Activated T-cell treated with anti-CD3 and anti-CD28 coated beads, Interleukin-2, amount 50 U/mL, for 1 hour (primary cell): ENCODE data around the gene CLSTN1.

Experiments used
- DNase-seq: peaks from one replicate; pipeline ENCODE4 v3.0.0-alpha.2; 2020

Gene CLSTN1

DNA sequence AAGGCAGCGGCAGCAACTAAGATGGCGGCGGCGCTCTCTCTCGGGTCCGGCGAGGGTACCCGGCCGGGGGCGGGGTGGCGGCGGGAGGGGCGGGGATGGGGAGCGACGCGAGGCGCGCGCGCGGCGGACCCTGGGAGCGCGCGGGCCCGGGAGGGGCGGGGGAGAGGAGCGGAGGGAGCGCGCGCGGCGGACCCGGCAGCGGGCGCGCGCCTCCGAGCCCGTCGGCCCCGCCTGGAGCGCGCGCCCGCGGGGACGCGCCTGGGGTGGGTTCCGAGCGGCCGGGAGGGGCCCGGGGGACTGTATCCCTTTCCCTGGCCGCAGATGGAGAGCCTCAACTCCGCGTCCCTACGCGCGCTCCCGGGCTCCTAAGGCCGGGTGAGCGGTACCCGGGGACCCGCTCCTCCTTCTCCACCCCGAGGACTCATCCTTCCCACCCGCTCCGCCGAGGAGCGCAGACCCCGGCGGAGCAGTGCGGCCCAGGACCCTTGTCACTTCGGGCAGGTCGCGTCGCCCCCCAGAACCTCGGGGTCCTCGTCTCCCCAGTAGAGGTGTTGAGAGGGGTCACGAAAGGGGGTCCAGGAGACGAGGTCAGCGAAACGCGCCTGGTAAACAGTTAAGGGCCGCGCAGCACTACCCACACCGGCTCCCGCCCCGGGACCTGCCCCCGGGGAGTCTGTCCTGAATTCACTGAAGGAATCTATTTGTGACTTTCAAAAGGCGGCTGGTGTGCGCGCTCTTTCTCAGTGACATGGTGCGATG, at the start of gene CLSTN1:
CLSTN1 (minus strand) TSS at position 23 of the 759 bp plus-strand sequence. CDS start 232 bp downstream, outside the sequence.
- peak; percentile 90 for DNase-seq

DNA sequence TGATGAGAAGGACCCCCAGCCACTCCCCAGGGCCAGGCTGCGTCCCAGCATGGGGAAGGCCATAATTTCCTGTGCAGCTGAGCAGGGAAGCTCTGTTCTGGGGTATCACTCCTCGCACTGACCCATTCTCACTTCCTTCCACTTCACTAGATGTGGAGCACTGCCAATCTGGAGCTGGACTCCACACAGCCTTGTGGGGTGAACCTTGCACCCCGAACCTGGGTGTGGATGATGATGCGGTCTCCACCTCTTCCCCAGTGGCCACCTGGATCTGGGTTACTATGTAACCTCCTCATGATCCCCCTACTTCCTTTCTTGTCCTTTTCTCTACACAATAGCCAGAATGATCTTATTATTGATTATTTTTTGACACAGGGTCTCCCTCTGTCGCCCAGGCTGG, 49.6 kb upstream of the CLSTN1 start:
- no peak for DNase-seq

DNA sequence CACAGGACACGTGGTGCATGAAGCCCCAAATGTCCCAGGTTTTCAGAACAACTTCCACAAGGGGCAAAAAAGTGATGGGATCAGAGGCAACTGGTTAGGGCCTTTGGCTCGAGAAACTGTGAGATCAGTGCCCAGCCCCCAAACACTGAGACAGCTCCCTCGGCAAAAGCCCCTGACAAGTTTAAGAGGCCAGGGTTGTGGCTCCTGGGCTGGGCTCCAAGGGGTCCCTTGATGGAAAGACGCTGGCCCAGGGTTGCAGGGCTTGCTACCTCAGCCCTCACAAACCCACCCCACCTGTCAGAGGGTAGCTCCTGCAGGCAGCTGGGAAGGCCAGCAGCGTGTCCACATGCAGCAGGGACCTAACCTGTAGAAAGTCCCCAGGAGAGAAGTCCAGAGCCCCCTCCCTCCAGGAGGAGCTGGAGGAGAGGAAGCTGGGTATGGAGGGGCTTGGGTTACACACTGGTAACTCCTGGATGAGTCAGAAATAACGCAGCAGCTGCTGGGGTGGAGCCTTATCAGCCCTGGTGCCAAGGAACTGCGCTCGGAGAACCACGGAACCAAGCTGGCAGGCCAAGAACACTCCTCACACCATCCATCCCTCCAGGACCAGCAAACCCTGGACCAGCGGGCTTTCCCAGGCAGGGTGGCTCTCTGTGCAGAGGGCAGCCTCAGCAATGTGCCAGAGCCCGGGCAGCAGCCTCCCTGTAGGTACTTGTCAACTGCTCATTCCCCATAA, 48.8 kb upstream of the CLSTN1 start:
- DNase-seq, result no peak

DNA sequence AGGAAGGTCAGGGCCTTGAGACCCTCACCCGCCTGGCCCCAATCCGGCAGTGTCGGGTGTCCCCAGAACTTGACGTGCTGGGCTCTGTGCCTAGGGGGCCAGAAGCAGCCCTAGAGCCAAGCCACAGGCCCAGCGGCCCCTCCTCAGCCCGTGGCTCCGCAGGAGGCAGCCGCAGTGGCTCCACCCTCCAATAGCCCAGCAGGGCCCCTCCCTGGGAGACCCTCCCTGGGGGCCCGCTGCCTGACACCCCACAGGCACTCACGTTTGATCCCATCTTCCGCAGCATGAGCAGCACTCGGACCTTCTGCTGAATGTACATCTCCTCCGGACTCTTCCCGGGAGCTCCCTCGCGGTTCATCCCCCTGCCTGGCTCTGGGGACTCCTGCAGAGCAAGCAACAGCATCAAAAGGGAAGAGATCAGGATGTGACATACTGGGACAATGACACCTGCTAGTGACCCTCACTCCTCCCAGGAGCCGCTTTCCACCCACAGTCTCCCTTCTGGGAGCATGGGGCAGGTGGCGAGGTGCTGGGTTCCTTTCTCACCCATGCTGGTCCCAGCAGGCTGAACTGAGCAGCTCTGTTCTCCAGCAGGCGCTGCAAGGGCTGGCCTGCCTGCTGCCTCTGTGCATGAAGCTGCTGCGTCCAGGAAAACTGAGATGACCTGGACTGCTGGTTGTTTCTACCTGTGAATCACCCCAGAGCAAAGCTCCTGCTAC, 48.1 kb upstream of the CLSTN1 start:
- no peak for DNase-seq

DNA sequence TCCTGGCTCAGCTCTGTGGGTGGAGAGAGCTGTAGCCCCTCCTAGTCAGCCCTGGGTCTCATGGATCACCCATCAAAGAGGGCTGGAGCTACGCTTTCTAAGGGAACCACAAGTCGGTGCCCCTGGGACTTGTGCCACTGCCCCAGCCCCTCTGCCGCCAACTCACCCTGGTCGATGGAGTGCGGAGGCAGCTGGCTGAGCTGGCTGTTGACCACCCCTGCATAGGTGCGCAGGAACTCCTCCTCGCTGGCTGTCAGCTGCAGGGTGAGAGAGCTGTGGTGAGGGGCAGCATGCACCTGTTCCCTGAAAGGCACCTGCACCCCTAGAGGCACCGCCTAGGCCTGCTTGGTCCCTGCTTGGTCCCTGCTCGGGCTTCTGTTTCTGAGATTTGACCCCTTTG, 47.3 kb upstream of the CLSTN1 start:
- DNase-seq, result no peak

DNA sequence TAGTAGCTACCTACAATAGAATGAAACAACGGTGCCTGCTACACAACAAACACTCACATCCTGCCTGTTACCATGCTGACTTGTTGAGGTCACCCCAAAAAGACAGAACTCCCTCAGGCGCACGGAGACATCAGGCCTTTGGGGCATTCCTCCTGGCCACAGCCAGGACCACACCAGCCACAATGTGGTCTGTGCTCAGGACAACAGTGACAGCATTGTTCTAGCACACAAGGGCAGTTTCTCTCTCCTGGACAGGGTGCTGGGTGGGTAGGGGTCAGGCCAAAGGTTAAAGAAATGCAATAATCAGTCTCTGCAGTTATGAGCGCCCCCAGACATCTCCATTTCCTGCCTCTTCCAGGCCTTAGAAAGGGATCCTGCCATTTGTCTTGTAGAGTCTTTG, 46.8 kb upstream of the CLSTN1 start:
- no peak for DNase-seq

DNA sequence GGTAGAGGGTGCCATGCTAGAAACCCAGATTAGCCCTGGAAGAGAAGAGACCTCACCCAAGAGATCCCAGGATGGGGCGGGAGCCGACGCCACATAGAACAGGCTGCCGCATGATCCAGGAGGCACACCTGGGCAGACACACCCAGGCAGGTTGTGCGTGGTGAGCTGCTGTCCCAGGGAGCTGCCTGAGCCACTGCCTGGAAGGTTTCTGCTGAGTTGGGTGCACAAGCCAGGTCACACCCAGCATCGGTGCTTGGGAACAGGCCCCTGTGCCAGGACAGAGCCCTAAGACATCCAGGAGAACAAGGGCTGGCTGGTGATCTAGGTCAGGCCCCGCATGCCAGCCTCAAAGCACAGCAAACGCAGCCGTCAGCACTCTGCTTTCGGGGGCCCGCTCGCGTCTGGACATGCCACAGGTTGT, 46.1 kb upstream of the CLSTN1 start:
- no peak for DNase-seq

DNA sequence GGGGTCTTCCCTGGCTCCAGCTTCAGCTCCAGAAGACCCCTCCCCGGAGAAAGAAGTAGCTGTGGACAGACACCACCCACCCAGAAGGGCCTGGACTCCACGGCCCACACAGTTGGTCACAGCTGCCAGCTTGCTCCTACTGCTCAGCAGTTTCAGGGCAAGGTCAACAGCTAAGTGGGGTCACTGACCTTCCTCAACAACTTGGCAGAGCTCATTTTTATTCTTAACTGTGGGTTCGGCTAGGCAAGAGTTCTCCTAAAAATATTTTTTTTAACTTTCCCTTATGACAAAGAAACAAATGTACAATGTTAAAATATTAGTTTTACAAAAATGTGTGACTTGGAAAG, 44.5 kb upstream of the CLSTN1 start:
- DNase-seq, result no peak

DNA sequence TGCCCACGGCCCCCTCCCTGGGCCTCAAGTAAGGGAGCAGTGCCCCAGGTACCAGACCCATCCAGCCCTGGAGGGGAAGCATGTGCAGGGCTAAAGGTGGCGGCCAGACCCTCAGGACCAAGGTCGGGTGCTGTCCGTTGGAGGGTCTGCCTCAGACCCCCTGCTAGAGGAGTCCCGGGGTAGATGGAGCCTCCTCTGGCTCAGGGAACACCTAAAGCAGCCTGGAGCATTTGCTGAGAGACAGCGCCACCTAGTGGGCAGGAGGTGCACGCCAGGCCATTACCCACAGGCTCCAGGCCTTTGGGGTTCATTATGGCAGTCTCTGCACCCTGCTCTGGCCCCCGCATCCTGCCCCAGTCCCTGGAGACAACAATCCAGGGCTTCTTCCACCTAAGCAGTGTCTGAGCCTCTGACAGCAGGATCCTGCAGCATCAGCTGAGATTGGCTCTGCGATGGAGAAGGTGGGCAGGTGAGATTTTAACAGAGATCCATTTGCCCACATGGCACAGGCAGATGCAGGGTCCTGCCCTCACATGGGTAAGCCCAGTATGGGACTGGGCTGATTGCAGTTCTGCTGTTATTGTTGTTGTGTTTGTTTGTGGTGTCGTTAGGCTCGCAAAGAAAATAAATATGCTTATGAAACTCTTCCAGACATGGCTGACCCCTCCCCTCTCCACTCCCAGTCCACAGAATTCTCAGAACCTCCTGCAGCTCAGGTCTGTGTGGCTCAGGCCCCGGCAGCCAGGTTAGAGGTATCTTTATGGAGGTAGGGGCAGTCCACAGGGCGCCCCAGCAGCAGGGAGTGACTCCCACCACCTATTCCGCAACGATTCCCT, 43.9 kb upstream of the CLSTN1 start:
- peak; percentile 91 for DNase-seq

DNA sequence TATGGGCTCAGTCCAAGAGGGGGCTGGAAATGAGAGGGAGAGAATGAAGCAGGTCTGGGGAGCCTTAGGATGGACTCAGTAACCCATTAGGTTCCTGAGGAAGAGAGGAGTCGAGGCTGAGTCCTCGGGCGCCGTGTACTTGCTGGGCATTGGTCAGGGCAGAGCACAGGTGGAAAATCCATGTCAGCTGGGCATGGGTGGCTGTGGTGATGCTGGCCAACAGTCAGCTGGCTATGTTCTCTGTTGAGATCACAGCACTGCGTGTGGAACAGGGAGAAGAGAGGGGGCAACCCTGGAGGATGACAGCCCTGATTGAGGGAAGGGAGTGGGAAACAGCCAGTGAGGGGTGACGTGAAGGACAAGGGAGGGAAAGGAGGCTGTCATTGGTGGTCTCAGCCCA, 43.1 kb upstream of the CLSTN1 start:
- DNase-seq, result no peak

DNA sequence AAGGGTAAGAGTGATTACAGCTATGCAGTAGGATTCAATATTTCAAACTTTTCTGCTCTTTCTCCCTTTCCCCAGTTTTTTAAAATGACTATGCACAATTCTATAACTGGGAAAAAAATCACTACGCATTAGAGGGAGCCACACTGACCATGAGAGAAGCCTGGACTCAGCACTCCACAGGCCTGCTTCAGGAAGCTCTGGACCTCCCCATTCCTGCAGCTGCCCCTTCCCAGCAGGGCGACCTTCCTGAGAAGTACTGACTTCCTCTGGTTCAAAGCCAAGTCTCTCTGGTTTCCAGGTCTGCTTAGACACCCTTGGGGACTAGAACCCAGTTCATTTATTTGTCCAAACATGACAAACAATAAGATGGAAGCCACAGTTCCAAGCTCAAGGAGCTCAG, 42.0 kb upstream of the CLSTN1 start:
- DNase-seq, result no peak

DNA sequence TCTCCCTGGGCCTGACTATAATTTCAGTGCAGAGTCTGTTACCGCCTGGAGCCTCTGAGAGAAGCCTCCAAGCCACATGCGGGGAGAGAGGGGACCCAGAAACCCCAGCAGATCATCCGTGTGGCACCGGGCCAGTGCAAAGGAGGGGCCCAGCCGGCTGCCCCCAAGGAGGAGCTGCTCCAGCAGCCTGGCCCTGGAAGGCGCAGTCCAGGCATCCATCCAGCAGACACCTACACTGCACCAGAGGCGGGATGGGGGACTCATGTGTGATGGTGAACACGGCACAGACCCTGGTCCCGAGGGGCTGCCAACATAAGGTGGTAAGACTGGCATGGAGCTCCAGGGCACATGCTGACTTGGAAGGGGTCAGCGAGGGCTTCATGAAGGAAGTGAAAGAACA, 39.6 kb upstream of the CLSTN1 start:
- no peak for DNase-seq

DNA sequence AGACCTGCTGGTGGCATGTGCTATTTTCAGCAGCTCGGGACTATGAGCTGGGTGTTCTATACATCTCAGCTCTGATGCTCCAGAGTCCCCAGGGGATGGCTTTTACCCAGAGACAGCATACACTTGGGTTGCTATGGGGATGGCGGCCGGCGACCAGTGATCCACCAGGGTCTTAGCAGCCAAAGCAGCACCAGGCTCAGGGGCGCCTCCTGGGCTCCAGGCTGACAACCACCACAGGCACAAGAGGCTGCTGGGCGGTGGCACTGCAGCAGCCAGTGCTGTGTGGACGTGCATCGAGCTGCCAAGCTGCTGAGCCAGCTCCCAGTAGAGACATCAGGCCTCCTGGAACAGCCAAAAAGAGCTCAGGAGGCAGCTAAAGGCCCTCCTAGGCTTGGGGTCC, 37.6 kb upstream of the CLSTN1 start:
- DNase-seq, result no peak

DNA sequence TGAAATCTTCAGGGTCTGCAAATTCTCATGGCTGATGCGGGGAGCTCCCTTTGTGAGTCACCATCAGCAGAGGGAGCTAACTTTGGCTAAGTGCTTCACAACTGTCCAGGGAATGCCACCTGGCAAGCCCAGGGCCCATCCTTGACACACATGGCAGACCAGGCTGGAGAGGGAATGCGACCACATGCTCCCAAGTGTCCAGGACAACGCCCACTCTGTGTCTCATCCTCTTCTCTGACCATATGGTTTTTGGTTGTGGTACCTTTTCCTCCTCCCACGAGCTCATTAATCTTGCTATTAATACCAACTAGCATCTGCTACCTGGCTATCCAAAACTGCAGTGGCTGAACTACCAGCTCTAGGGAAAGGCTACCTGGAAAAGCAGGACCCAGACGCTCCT, 37.1 kb upstream of the CLSTN1 start:
- no peak for DNase-seq

DNA sequence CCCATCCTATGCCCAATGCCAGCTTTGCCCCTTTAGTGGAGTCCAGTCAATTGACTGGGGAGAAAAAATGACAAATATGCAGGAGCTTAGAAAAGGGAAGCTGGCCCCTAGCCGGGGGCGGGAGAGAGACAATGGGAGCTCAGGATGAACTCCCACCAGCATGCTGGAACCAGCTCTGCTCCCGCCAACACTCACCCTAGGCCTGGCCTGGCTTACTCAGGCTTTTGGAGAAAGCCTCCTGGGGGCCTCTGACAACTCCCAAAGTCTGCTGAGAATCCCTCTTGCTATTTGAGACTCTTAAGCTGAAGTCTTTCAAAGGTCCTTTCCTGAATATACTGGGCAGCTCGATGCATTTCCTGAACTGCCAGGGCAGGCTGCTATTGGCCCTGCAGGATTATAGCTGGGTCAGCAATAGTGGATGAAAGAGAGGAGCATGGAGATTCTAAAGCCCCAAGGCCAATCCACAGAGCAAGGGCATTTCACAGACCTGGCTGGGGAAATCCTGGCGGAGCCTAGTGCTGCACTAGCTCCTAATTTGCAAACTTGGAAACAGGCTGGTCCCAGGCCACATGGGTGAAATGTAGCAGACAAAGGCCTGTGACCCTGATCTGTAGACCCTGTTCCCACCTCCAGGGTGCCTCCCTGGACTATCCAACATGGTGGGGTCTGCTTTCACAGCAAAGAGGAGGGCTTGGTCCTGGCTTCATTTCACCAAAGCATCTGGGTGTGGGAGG, 35.7 kb upstream of the CLSTN1 start:
- no peak for DNase-seq

DNA sequence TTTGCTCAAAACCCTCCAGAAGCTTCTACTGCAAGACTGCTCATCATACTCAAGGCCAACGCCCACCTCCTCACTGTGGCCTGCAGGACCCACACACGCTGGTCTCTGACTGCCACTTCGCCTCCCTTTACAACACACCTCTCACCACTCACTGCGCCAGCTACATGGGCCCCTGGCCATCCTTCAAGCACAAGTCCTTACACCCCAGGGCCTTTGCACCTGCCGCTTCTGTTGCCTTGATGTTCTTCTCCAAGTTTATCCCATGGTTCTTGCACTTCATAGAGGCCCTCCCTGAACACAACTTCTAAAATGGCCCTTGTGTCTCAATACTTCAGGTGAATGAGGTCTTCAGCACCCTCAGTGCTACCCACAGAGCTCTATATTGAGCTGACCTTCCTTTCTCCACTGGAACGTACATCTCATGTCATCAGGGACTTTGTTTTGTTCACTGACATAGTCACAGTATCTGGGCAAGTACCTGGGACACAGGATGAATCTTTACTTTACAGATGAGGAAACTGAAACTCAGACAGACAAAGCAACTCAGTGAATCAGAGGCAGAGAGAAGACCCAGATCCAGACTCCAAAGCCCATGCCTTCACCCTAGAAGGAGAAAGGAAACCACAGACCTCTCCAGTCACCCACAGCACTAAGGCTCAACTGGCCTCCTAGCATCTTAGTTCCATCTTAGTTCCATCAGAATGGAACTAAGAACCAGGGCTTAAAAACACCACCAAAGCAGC, 34.7 kb upstream of the CLSTN1 start:
- no peak for DNase-seq

DNA sequence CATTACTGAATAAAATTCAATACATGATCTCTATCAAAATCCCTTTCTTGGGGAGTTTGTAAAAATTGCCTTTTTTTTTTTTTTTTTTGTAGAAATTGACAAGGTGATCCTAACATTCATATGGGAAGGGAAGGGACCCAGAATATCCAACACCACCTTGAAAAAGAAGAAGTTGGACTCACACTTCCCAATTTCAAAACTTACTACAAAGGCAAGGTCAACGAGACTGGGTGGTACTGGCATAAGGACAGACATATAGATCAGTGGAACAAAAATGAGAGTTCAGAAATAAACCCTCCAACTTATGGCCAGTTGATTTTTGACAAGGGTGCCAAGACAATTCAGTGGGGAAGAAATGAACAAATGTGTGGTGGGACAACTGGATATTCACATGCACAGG, 31.4 kb upstream of the CLSTN1 start:
- no peak for DNase-seq

DNA sequence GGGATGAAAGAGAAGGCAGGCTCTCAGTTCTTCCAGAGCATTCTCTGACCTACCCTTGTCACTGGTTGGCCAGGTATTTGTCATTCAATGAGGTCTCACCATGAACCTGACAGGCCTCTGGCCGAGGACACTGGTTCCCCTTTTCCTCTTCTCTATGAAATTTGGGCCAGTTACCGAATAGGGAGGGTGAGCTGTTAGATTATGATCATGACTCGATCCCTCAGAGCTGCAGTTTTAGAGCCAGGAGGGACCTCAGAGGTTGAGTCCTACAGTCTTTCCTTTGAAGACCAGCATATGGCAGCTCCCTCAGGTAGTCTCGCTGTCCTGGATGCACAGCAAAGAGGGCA, 29.5 kb upstream of the CLSTN1 start:
- DNase-seq, result no peak

DNA sequence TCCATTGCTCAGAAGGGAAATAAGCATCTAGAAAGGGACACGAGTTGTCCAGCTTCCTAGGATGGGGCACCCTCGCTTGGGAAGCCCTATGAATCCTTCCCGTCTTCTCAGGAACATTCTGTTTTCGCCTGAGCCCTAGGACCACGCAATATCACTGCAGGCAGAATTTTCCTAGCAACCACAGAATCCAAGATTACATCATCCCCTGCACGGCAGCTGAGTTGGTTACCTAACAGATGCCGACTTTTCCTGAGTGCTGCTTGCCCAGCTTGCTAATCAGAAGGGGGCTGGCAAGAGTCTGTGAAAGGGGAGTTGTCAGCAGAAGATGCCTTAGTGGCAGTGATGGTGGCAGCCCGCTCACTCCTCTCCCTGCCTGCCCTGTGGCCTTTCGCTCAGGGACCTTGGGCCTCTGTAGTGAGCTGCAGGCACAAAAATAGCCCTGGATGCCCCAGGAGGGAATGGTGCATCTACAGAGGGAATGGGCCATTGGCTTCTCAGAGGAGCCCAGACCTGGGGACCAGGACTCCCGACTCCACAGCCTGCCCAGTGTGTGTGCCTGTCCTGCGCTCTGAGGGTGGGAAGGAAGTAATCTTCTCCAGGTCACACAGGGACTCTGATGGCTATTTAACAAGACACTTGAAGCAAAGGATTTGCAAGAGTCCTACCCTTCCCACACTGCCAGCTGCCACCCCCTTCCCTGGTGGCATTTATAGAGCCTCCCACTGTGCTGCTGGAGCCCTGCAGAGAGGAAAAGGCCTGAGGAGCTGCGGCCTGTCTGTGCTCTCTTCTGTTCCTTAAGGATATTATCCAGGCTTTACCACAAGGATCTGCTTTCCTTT, 28.9 kb upstream of the CLSTN1 start:
- no peak for DNase-seq

DNA sequence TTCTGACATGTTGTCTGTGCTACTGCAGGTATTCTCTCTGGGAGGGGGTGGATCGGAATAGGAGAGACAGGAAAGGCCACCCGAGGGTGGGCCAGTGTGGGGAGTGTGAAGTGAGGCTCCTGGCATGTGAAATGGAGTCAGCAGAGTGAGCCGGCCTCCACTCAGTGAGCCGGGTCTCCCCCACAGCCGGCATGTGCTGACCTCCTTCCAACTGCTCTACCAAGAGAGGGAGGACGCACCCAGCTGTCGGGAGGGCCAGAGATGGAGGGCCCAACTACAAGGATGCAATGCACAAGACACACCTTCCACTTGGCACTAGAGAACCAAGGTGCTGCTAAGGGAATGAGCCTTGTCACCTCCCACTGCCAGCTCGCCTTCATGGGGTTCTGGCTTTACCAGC, 28.2 kb upstream of the CLSTN1 start:
- DNase-seq, result no peak
